ENCODE data around the gene OR6N2. TPM values are rescaled to one million over a fixed set of nuclear protein-coding genes. Genes with fewer than 3 reads are reported as not detected.

The OR6N2 gene
- total and polyA plus RNA-seq, 2 experiments from 2014 or later: not detected

GRCh38 chr1:158809256-158809655 lies 28.3 kb upstream of the OR6N2 start:
- no peak overlapping the region for H3K4me3 ChIP-seq

GRCh38 chr1:158806916-158807536 lies 26.0 kb upstream of the OR6N2 start:
- Histone ChIP-seq H3K4me3 (no peak overlapping the region), H3K27me3 (no peaks in the 10 kb centered on the region), H3K4me1 (ENCODE audit: low read depth) (no peaks in the 10 kb centered on the region), H3K27ac (no peak overlapping the region), H3K36me3 (no peaks in the 10 kb centered on the region), H3K9me3 (ENCODE audit: low read depth) (no peaks in the 10 kb centered on the region)
- peak in 1 of 2 donors; percentile 27 for DNase-seq (ENCODE audit: low read depth in 1 of 2, low spot score in 1 of 2)
- TF ChIP-seq CTCF (IDR thresholded peaks at IDR 0.05; ENCODE audit: low read depth, low read length): no peak

More at GRCh38 chr1:158809256-158809655, 28.3 kb upstream of the OR6N2 start:
- H3K4me1 ChIP-seq (ENCODE audit: low read depth): no peaks in the 10 kb centered on the region
- no peaks in the 10 kb centered on the region for H3K27me3 ChIP-seq
- H3K9me3 ChIP-seq (ENCODE audit: low read depth): no peaks in the 10 kb centered on the region
- DNase-seq (ENCODE audit: low read depth in 1 of 2, low spot score in 1 of 2): no peak
- no peak overlapping the region for H3K27ac ChIP-seq
- H3K36me3 ChIP-seq: no peaks in the 10 kb centered on the region
- TF ChIP-seq CTCF (IDR thresholded peaks at IDR 0.05; ENCODE audit: low read depth, low read length): no peak

- Histone ChIP-seq H3K4me1 (ENCODE audit: low read depth) (no peaks in the 10 kb centered on the region), H3K36me3 (no peaks in the 10 kb centered on the region), H3K27ac (no peak overlapping the region), H3K9me3 (ENCODE audit: low read depth) (no peaks in the 10 kb centered on the region), H3K27me3 (no peaks in the 10 kb centered on the region), H3K4me3 (no peak overlapping the region)
- TF ChIP-seq CTCF (IDR thresholded peaks at IDR 0.05; ENCODE audit: low read depth, low read length): no peak
- no peak for DNase-seq (ENCODE audit: low read depth in 1 of 2, low spot score in 1 of 2)
Measured at GRCh38 chr1:158803678-158804077, 22.7 kb upstream of the OR6N2 start.

- no peak for TF ChIP-seq CTCF (IDR thresholded peaks at IDR 0.05; ENCODE audit: low read depth, low read length)
- H3K9me3 ChIP-seq (ENCODE audit: low read depth): no peaks in the 10 kb centered on the region
- no peaks in the 10 kb centered on the region for H3K4me1 ChIP-seq (ENCODE audit: low read depth)
- H3K4me3 ChIP-seq: no peak overlapping the region
- H3K27me3 ChIP-seq: no peaks in the 10 kb centered on the region
- H3K36me3 ChIP-seq: no peaks in the 10 kb centered on the region
- H3K27ac ChIP-seq: no peak overlapping the region
- DNase-seq (ENCODE audit: low read depth in 1 of 2, low spot score in 1 of 2): no peak
Measured at GRCh38 chr1:158801396-158801795, 20.4 kb upstream of the OR6N2 start.

GRCh38 chr1:158800526-158800925 lies 19.5 kb upstream of the OR6N2 start:
- no peak overlapping the region for H3K4me3 ChIP-seq
- no peaks in the 10 kb centered on the region for H3K27me3 ChIP-seq
- no peaks in the 10 kb centered on the region for H3K9me3 ChIP-seq (ENCODE audit: low read depth)
- H3K4me1 ChIP-seq (ENCODE audit: low read depth): no peaks in the 10 kb centered on the region
- no peak for TF ChIP-seq CTCF (IDR thresholded peaks at IDR 0.05; ENCODE audit: low read depth, low read length)
- no peaks in the 10 kb centered on the region for H3K36me3 ChIP-seq
- no peak for DNase-seq (ENCODE audit: low read depth in 1 of 2, low spot score in 1 of 2)
- H3K27ac ChIP-seq: no peak overlapping the region
